ENCODE results near the gene TPK1. TPM values are rescaled to one million over a fixed set of nuclear protein-coding genes. Genes with fewer than 3 reads are reported as not detected.

Gene TPK1
- total and polyA plus RNA-seq, 2 of the 8 experiments (the other 6 are each of a cell fraction or from before 2014, with no cell fraction given): 1.9 to 2.7 TPM

DNA sequence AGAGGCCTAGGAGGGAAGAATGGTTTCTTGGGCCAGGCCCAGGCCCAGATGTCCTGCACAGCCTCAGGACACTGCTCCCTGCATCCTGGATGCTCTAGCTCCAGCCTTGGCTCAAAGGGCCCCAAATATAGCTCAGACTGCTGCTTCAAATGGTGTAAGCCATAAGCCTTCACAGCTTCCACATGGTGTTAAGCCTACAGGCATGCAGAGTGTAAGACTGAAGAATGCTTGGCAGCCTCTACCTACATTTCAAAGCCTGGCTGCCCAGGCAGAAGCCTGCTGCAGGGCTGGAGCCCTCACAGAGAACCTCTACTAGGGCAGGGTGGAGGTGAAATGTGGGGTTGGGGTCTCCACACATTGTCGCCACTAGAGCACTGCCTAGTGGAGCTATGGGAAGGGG lies 118.1 kb downstream of the TPK1 start (continued):
- no peak for TF ChIP-seq CHD1 (IDR thresholded peaks at IDR 0.05; ENCODE audit: low read depth, low read length)
- TF ChIP-seq, protein P1, sequence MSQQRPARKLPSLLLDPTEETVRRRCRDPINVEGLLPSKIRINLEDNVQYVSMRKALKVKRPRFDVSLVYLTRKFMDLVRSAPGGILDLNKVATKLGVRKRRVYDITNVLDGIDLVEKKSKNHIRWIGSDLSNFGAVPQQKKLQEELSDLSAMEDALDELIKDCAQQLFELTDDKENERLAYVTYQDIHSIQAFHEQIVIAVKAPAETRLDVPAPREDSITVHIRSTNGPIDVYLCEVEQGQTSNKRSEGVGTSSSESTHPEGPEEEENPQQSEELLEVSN (IDR thresholded peaks at IDR 0.05): peak; percentile 69; the same call in 1 of the 2 replicates
- TF ChIP-seq SP4 (IDR thresholded peaks at IDR 0.05; ENCODE audit: low read length): no peak
- TF ChIP-seq SP1 (IDR thresholded peaks at IDR 0.05; ENCODE audit: low read depth, low read length): no peak
- no peak for TF ChIP-seq POLR2AphosphoS5 (IDR thresholded peaks at IDR 0.05; ENCODE audit: low read depth, low read length)

Measured in H1 (cell line).